Cardiac muscle cell (in vitro differentiated cells and primary cell): ENCODE results near the gene PDRG1. TPM values are rescaled to one million over a fixed set of nuclear protein-coding genes. Genes with fewer than 3 reads are reported as not detected.

Experiments used
- DNase-seq, 2 donors: peaks; one replicate each; pipeline versions ENCODE4 v3.0.0 to v3.0.0-alpha.2; 2010 to 2017; ENCODE audit warnings: low read depth in 1 of 2, low spot score in 1 of 2
- H3K27ac ChIP-seq: fragments of 200-600 bp; sonication (generic); 2 replicates; pipeline ENCODE4 v1.5.1; 2016
- H3K27me3 ChIP-seq: fragments of 200-600 bp; sonication (generic); 2 replicates; pipeline ENCODE4 v1.6.0; 2016; ENCODE audit warnings: control low read depth
- H3K36me3 ChIP-seq: fragments of 200-600 bp; sonication (generic); 2 replicates; pipeline ENCODE4 v1.5.1; 2016; ENCODE audit warnings: control low read depth
- H3K4me1 ChIP-seq: fragments of 200-600 bp; sonication (generic); 2 replicates; pipeline ENCODE4 v1.8.1; 2017; ENCODE audit warnings: low read depth, mild to moderate bottlenecking, mixed run types
- H3K4me3 ChIP-seq: fragments of 200-600 bp; sonication (generic); 2 replicates; pipeline ENCODE4 v1.5.1; 2016; ENCODE audit warnings: mild to moderate bottlenecking
- H3K9me3 ChIP-seq: fragments of 200-600 bp; sonication (generic); 2 replicates; pipeline ENCODE4 v1.5.1; 2017; ENCODE audit warnings: low read depth, mild to moderate bottlenecking, control low read depth
- CTCF ChIP-seq: IDR thresholded peaks from 2 replicates; pipeline ENCODE4 v1.5.1; 2012; ENCODE audit warnings: low read depth, mild to moderate bottlenecking, low read length
- polyA plus RNA-seq: library from polyadenylated mRNA; unstranded; fragments of >200 nt; fragmentation: Nextera tagmentation; extraction: Ambion mirVana; gene quantifications from 2 replicates; pipeline ENCODE4 v1.2.1, GENCODE V29; 2016
- total RNA-seq: library from RNA; depleted of rRNA; stranded (reverse); fragments of >200 nt; gene quantifications from 2 replicates; pipeline ENCODE4 v1.2.3, GENCODE V29; 2016

PDRG1 gene
- total and polyA plus RNA-seq, 2 experiments from 2014 or later, result 14.4 to 38.6 TPM

DNA sequence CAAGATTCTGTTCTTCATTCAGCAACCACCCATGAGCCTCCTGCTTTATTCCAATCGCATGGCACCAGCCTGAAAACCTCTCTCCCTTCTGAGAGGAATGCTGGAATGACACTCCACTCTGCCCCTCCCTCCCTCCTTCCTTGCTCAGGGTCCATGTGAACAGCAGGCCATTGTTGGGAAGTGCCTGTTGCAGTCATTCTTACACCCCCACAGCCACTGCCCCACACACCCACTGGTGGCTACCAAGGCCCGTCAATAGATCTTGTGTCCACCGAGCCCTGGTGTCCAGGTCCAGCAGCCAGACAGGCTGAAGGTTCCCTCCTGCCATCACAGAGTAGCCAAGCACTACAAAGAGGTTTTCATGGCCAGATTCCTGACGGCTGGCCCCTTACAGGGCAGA is 6.5 kb downstream of the PDRG1 start:
- H3K36me3 ChIP-seq, result peaks cover 33% of the 10 kb centered on the region
- H3K27me3 ChIP-seq, result no peaks in the 10 kb centered on the region
- TF ChIP-seq CTCF, result no peak
- H3K9me3 ChIP-seq, result no peaks in the 10 kb centered on the region
- no peaks in the 10 kb centered on the region for H3K4me1 ChIP-seq
- no peak for DNase-seq
- H3K27ac ChIP-seq, result no peak overlapping the region
- no peak overlapping the region for H3K4me3 ChIP-seq

DNA sequence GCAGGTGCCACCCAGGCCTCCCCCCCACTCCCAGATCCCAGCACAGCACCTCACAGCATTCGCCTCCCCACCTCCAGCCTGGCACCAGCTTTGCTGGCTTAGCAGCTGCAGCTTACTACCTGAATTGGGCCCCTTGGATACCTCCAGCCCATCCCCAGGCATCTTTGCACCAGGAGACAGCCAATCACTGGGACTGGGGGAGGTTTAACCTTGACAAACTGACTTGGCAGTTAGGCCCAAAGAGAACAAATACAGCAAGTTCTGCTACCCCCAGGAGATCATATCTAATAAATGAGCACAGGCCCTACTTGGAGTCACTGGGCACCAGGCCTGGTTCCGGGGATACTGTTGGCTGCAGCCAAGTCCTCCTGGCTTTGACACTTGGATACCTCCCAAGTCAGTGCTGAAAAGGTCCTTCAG is 8.8 kb downstream of the PDRG1 start:
- TF ChIP-seq CTCF, result no peak
- Histone ChIP-seq H3K27me3 (no peaks in the 10 kb centered on the region), H3K36me3 (peaks cover 29% of the 10 kb centered on the region), H3K9me3 (no peaks in the 10 kb centered on the region), H3K4me1 (no peaks in the 10 kb centered on the region), H3K27ac (no peak overlapping the region), H3K4me3 (no peak overlapping the region)
- DNase-seq, result peak in 1 of 2 donors; percentile 6

GRCh38 chr20:31939661-31940060 is 12.2 kb downstream of the PDRG1 start:
- H3K27ac ChIP-seq, result no peak overlapping the region
- H3K4me3 ChIP-seq, result no peak overlapping the region
- H3K36me3 ChIP-seq, result no peaks in the 10 kb centered on the region
- TF ChIP-seq CTCF, result no peak
- no peaks in the 10 kb centered on the region for H3K27me3 ChIP-seq
- H3K9me3 ChIP-seq, result no peaks in the 10 kb centered on the region
- H3K4me1 ChIP-seq, result no peaks in the 10 kb centered on the region
- DNase-seq, result no peak

DNA sequence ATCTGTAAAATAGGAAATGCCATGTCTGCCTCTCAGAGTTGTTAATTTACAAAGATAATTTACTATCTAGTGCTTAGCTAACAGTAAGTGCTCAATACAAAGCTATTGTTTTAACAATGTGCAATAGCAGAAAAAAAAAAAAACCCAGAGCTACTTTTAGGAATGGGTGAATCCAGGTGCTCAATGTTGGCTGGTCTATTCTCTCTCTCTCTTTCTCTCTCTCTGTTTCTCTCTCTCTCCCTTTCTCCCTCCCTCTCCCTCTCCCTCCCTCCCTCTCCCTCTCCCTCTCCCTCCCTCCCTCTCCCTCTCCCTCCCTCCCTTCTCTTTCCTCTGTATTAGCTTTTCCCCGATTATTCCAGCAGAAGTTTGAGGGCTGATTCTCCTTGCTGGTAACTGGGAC is 14.0 kb downstream of the PDRG1 start:
- no peak for DNase-seq
- no peaks in the 10 kb centered on the region for H3K9me3 ChIP-seq
- H3K27me3 ChIP-seq, result no peaks in the 10 kb centered on the region
- H3K4me3 ChIP-seq, result no peak overlapping the region
- H3K27ac ChIP-seq, result no peak overlapping the region
- H3K4me1 ChIP-seq, result no peaks in the 10 kb centered on the region
- TF ChIP-seq CTCF, result no peak
- no peaks in the 10 kb centered on the region for H3K36me3 ChIP-seq

DNA sequence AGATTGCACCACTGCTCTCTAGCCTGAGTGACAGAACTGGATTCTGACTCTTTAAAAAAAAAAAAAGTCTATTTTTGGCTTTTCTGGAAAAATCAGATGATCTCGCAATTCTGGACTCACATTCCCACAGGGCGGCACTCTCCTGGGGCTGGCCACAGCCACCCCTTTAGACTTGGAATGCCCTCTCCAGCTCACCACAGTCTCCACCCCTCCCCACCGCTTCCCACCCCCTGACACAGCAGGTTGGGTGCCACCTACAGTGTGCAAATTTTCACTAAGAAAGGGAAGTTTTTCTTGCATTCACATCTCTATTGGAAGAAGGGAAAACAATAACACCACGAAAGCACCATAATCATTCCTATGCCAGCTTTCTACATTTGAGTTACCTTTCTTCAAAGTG is 15.4 kb downstream of the PDRG1 start:
- H3K9me3 ChIP-seq, result no peaks in the 10 kb centered on the region
- no peaks in the 10 kb centered on the region for H3K27me3 ChIP-seq
- no peak for TF ChIP-seq CTCF
- H3K36me3 ChIP-seq, result no peaks in the 10 kb centered on the region
- no peak for DNase-seq
- H3K4me1 ChIP-seq, result no peaks in the 10 kb centered on the region
- no peak overlapping the region for H3K4me3 ChIP-seq
- H3K27ac ChIP-seq, result no peak overlapping the region
